GM12878 (cell line): Measurements from ENCODE around the gene RGS2. TPM values are rescaled to one million over a fixed set of nuclear protein-coding genes. Genes with fewer than 3 reads are reported as not detected.

Source experiments
- ATAC-seq: fragments of 200-7000 bp; cut with Tn5 transposase; 3 replicates; pipeline ENCODE4 v1.9.1; 2020; ENCODE audit warnings: mild to moderate bottlenecking, moderate library complexity
- BruUV-seq: library from RNA; stranded (reverse); fragments of 400-500 nt; replicated peaks from 2 replicates; lab custom pipeline; 2021; lab: Mats Ljungman, UMichigan
- CTCF ChIA-PET: fragments of 300-600 bp; sonication (Branson Sonifier 250); formaldehyde crosslinking; extraction: SDS; loops from one replicate; lab custom pipeline; 2021; ENCODE audit warnings: inconsistent platforms; lab: Yijun Ruan, JAX
- POLR2A ChIA-PET: fragments of 350-600 bp; formaldehyde crosslinking; extraction: SDS; loops from one replicate; lab custom pipeline; 2021; ENCODE audit warnings: inconsistent platforms; lab: Charles Lee
- RAD21 ChIA-PET: fragments of 300-600 bp; sonication (Branson Sonifier 250); formaldehyde crosslinking; loops from one replicate; lab custom pipeline; 2023; ENCODE audit warnings: antibody characterized with exemption; ENCODE audit not compliant: unreplicated experiment; lab: Charles Lee
- SMC1A ChIA-PET: fragments of 300-600 bp; sonication (Branson Sonifier 250); formaldehyde crosslinking; loops from one replicate; lab custom pipeline; 2023; ENCODE audit not compliant: unreplicated experiment, uncharacterized antibody; lab: Charles Lee
- DNase-seq: peaks from one replicate; pipeline ENCODE4 v3.0.0-alpha.2; 2011; ENCODE audit warnings: low read depth, low spot score
- FAIRE-seq: peaks from 3 replicates; lab custom pipeline; 2011; peaks lifted over from hg19 to GRCh38; lab: Jason Lieb, UNC
- H2AFZ ChIP-seq: 2 replicates; pipeline ENCODE4 v1.6.0; 2011; ENCODE audit warnings: low read depth, low read length, control low read depth; ENCODE audit not compliant: control insufficient read depth
- H3K27ac ChIP-seq: 2 replicates; pipeline ENCODE4 v1.5.1; 2011; ENCODE audit warnings: control low read depth; ENCODE audit not compliant: control insufficient read depth, insufficient read depth
- H3K27me3 ChIP-seq, 2 experiments: replicated peaks in 1 of 2; 2 replicates each; pipeline versions ENCODE4 v1.6.0 to v1.6.1; 2011; ENCODE audit warnings: low read length in 1 of 2; ENCODE audit not compliant: control insufficient read depth in 2 of 2, insufficient read depth in 2 of 2
- H3K36me3 ChIP-seq, 2 experiments: 2 replicates each; pipeline ENCODE4 v1.5.1; 2011; ENCODE audit warnings: low read length in 1 of 2; ENCODE audit not compliant: control insufficient read depth in 2 of 2, insufficient read depth in 2 of 2
- H3K4me1 ChIP-seq: 2 replicates; pipeline ENCODE4 v1.6.1; 2011; ENCODE audit warnings: mild to moderate bottlenecking, low read length, moderate library complexity, mixed read lengths; ENCODE audit not compliant: control insufficient read depth, insufficient read depth
- H3K4me2 ChIP-seq: 2 replicates; pipeline ENCODE4 v1.6.0; 2011; ENCODE audit warnings: control low read depth; ENCODE audit not compliant: control insufficient read depth, insufficient read depth
- H3K4me3 ChIP-seq: fragments of 200-600 bp; sonication (generic); 2 replicates; pipeline ENCODE4 v1.5.1; 2016
- H3K79me2 ChIP-seq: 2 replicates; pipeline ENCODE4 v1.6.0; 2011; ENCODE audit warnings: low read length; ENCODE audit not compliant: control insufficient read depth, insufficient read depth
- H3K9ac ChIP-seq: 2 replicates; pipeline ENCODE4 v1.8.0; 2011; ENCODE audit warnings: low read length, control low read depth, mixed read lengths; ENCODE audit not compliant: control insufficient read depth, insufficient read depth
- H3K9me3 ChIP-seq: replicated peaks from 3 replicates; pipeline ENCODE4 v1.5.1; 2011; ENCODE audit warnings: mild to moderate bottlenecking, low read length; ENCODE audit not compliant: control insufficient read depth, insufficient read depth
- H4K20me1 ChIP-seq: 2 replicates; pipeline ENCODE4 v1.6.0; 2011; ENCODE audit not compliant: control insufficient read depth, insufficient read depth
- CEBPB ChIP-seq, 2 experiments: fragments of 150-350 bp in 1 of 2; IDR thresholded peaks; 2 replicates each; pipeline ENCODE4 v1.6.1; 2012 to 2014; ENCODE audit warnings: low read depth in 2 of 2, low read length in 2 of 2, borderline replicate concordance in 1 of 2, inconsistent platforms in 1 of 2
- ESRRA ChIP-seq: IDR thresholded peaks from 2 replicates; pipeline ENCODE4 v1.6.1; 2012; ENCODE audit warnings: mild to moderate bottlenecking, low read length, improper control_type of control experiment
- POLR2AphosphoS2 ChIP-seq: IDR thresholded peaks from 2 replicates; pipeline ENCODE4 v1.6.1; 2011; ENCODE audit warnings: low read depth, mild to moderate bottlenecking, low read length, improper control_type of control experiment, moderate library complexity
- PRDM15 ChIP-seq: fragments of 450-650 bp; formaldehyde crosslinking; IDR thresholded peaks from 2 replicates; pipeline ENCODE4 v1.4.0; 2020; ENCODE audit warnings: mild to moderate bottlenecking, moderate library complexity
- STAT3 ChIP-seq: IDR thresholded peaks from 2 replicates; pipeline ENCODE4 v1.6.1; 2011; ENCODE audit warnings: low read depth, low read length, improper control_type of control experiment
- TARDBP ChIP-seq: IDR thresholded peaks from 2 replicates; pipeline ENCODE4 v1.6.1; 2016; ENCODE audit warnings: borderline replicate concordance
- TBL1XR1 ChIP-seq: IDR thresholded peaks from 2 replicates; pipeline ENCODE4 v1.6.1; 2012; ENCODE audit warnings: low read depth, low read length, improper control_type of control experiment
- ZNF217 ChIP-seq: fragments of 450-650 bp; IDR thresholded peaks from 2 replicates; pipeline ENCODE4 v1.6.1; 2017; ENCODE audit warnings: antibody characterized with exemption, mild to moderate bottlenecking
- WGBS: methylation state at CpG from one replicate; pipeline ENCODE4 v1.1.6; 2016; ENCODE audit warnings: low lambda C conversion rate; ENCODE audit not compliant: insufficient replicate concordance, insufficient coverage; ENCODE audit errors: missing lambda C conversion rate; 5-methylcytosine and 5-hydroxymethylcytosine counted together
- in situ Hi-C: fragments of 300-500 bp; cut with MboI; formaldehyde crosslinking; loops from 9 replicates; pipeline ENCODE4 v1.14.3; 2018; ENCODE audit warnings: mixed read lengths
- intact Hi-C: fragments of 100-400 bp; cut with micrococcal nuclease; formaldehyde crosslinking; loops from one replicate; pipeline ENCODE4 v1.14.2; 2022; ENCODE audit not compliant: unreplicated experiment
- polyA plus RNA-seq, 11 experiments: library from polyadenylated mRNA; depleted of rRNA in 4 of 11; unstranded in 6 of 11; stranded (reverse) in 5 of 11; fragments of >200 nt; fragmentation: Nextera tagmentation in 4 of 11; fragmentation: Illumina TruSeq in 1 of 11; extraction: Ambion mirVana in 4 of 11; extraction: Trizol in 1 of 11; gene quantifications; 1 replicate in 1 of 11; 2 replicates in 10 of 11; pipeline versions ENCODE4 v1.2.1 to v1.2.3, GENCODE V29; 2011 to 2016; ENCODE audit warnings: inconsistent platforms in 2 of 11, missing spikeins in 2 of 11, low read depth in 1 of 11
- total RNA-seq, 4 experiments: library from RNA; depleted of rRNA in 3 of 4; stranded (reverse); fragments of >200 nt in 3 of 4; fragmentation: Illumina TruSeq in 1 of 4; extraction: Trizol in 1 of 4; gene quantifications; 2 replicates each; pipeline versions ENCODE4 v1.2.1 to v1.2.3, GENCODE V29; 2013 to 2021
- TF ChIP-seq, protein P1 (sequence below): fragments of 450-650 bp; IDR thresholded peaks from 2 replicates; pipeline ENCODE4 v1.6.1; 2017; ENCODE audit warnings: mild to moderate bottlenecking, moderate library complexity

Gene RGS2
- total and polyA plus RNA-seq, 10 of the 15 experiments (the other 5 are each of a cell fraction or from before 2014, with no cell fraction given): 0.27 to 2.3 (median 0.98) TPM

- ChIA-PET CTCF (no interaction called here), POLR2A (no interaction called here), RAD21 (no interaction called here), SMC1A (interaction anchor here (0.7 kb wide), 1 partner anchor 93 kb away, joined by 4 read pairs; no protein-coding TSS in a partner anchor)
- no TSS peak for BruUV-seq
- H3K4me2 ChIP-seq: no peak overlapping the region
- no peak overlapping the region for H2AFZ ChIP-seq
- in situ Hi-C loops: no loop called here
- H3K4me3 ChIP-seq: no peak overlapping the region
- FAIRE-seq: no peak
- H4K20me1 ChIP-seq: no peaks in the 10 kb centered on the region
- intact Hi-C loops: no loop called here
- no peaks in the 10 kb centered on the region for H3K36me3 ChIP-seq
- TF ChIP-seq ESRRA (no peak), TBL1XR1 (no peak), CEBPB (IDR thresholded peaks at IDR 0.05; ENCODE audit: borderline replicate concordance in 1 of 2, low read depth in 2 of 2, low read length in 2 of 2) (no peak), ZNF217 (no peak), PRDM15 (no peak), TARDBP (no peak), STAT3 (no peak), POLR2AphosphoS2 (no peak)
- TF ChIP-seq, protein P1, sequence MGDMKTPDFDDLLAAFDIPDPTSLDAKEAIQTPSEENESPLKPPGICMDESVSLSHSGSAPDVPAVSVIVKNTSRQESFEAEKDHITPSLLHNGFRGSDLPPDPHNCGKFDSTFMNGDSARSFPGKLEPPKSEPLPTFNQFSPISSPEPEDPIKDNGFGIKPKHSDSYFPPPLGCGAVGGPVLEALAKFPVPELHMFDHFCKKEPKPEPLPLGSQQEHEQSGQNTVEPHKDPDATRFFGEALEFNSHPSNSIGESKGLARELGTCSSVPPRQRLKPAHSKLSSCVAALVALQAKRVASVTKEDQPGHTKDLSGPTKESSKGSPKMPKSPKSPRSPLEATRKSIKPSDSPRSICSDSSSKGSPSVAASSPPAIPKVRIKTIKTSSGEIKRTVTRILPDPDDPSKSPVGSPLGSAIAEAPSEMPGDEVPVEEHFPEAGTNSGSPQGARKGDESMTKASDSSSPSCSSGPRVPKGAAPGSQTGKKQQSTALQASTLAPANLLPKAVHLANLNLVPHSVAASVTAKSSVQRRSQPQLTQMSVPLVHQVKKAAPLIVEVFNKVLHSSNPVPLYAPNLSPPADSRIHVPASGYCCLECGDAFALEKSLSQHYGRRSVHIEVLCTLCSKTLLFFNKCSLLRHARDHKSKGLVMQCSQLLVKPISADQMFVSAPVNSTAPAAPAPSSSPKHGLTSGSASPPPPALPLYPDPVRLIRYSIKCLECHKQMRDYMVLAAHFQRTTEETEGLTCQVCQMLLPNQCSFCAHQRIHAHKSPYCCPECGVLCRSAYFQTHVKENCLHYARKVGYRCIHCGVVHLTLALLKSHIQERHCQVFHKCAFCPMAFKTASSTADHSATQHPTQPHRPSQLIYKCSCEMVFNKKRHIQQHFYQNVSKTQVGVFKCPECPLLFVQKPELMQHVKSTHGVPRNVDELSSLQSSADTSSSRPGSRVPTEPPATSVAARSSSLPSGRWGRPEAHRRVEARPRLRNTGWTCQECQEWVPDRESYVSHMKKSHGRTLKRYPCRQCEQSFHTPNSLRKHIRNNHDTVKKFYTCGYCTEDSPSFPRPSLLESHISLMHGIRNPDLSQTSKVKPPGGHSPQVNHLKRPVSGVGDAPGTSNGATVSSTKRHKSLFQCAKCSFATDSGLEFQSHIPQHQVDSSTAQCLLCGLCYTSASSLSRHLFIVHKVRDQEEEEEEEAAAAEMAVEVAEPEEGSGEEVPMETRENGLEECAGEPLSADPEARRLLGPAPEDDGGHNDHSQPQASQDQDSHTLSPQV: no peak
- TF ChIP-seq, all 136 proteins: peak for 0
- no peak for ATAC-seq
- Histone ChIP-seq H3K9ac (no peak overlapping the region), H3K9me3 (no peaks in the 10 kb centered on the region), H3K27me3 (no peaks in the 10 kb centered on the region; a peak in 1 of 4 replicates), H3K4me1 (no peaks in the 10 kb centered on the region), H3K27ac (no peak overlapping the region), H3K79me2 (no peaks in the 10 kb centered on the region)
- 48% methylated on average over 5 of the region's 5 CpGs for WGBS
- no peak for DNase-seq
Observed at GRCh38 chr1:192831706-192832355, 23.0 kb downstream of the RGS2 start.
